Lower lobe of right lung (tissue), 2 donors: ENCODE measurements around the gene FHIT. TPM values are rescaled to one million over a fixed set of nuclear protein-coding genes. Genes with fewer than 3 reads are reported as not detected.
A peak's percentile ranks its signal among the peaks of the same experiment; 100 is the strongest.

ENCODE experiments used
- ATAC-seq, 2 donors: fragments of 200-7000 bp; cut with Tn5 transposase; one replicate each; pipeline ENCODE4 v1.9.1; 2020 to 2022; ENCODE audit warnings: mild to moderate bottlenecking in 2 of 2, moderate library complexity in 2 of 2
- DNase-seq: peaks from one replicate; pipeline ENCODE4 v3.0.0-alpha.2; 2020
- H3K27ac ChIP-seq: fragments of 200-600 bp; one replicate; pipeline ENCODE4 v1.8.0; 2022
- H3K27me3 ChIP-seq: fragments of 200-600 bp; one replicate; pipeline ENCODE4 v1.8.0; 2022; ENCODE audit warnings: low read depth
- H3K36me3 ChIP-seq: fragments of 200-600 bp; one replicate; pipeline ENCODE4 v1.8.0; 2022; ENCODE audit warnings: mild to moderate bottlenecking
- H3K4me1 ChIP-seq: fragments of 200-600 bp; one replicate; pipeline ENCODE4 v1.8.0; 2022
- H3K4me3 ChIP-seq: fragments of 200-600 bp; one replicate; pipeline ENCODE4 v1.8.0; 2022; ENCODE audit warnings: mild to moderate bottlenecking
- H3K9me3 ChIP-seq: fragments of 200-600 bp; one replicate; pipeline ENCODE4 v1.8.0; 2022
- intact Hi-C: fragments of 100-400 bp; cut with DNase I; formaldehyde crosslinking; loops from one replicate; pipeline ENCODE4 v1.11.0; 2022
- total RNA-seq: library from RNA; stranded (reverse); fragmentation: NEBNext Ultra II Directional; extraction: Animal tissue kit (Norgen Biotek cat#: 25700); gene quantifications from one replicate; pipeline ENCODE4 v1.2.1, GENCODE V29; 2021
- TF ChIP-seq, protein P1 (sequence below): fragments of 200-600 bp; IDR thresholded peaks from one replicate; pipeline ENCODE4 v1.8.0; 2022; ENCODE audit warnings: antibody characterized with exemption, mild to moderate bottlenecking
- donor health status: DM: no; HTN: yes; CAD: no; lungs with severe emphysema.

Gene FHIT
- total RNA-seq, 1 donor from 2014 or later: 10.3 TPM

DNA sequence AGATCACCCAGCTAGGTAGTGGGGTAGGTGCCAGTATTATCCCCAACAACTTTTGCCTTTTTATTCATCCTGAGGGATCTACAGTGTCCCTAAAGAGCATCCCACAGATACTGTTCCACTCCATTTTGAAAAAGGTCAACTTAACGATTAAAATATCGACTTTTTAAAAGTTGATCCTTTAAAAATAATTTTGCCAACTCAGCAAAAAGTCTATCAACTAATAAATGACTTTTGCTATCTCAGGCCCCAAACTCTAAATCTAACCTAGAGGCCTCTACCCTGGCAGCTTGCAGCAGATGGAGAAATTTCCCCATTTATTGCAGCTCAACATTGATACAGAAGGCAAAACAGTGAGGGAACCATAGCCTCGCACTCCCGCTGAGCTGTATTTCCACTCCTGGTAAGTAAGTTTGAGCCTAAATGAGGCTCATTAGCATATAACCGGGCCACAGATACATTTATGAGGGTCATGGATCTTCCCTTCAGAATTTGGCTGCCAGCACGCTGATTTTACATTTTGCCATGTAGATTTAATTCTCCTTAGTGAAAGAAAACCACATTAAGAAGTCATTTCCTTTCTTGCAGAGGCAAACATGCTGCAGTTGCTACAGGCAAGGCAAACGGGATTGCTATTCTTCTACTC is 1497.3 kb downstream of the FHIT start:
- H3K36me3 ChIP-seq: no peaks in the 10 kb centered on the region
- DNase-seq: no peak
- no peaks in the 10 kb centered on the region for H3K27me3 ChIP-seq
- H3K27ac ChIP-seq: no peak overlapping the region
- TF ChIP-seq, protein P1, sequence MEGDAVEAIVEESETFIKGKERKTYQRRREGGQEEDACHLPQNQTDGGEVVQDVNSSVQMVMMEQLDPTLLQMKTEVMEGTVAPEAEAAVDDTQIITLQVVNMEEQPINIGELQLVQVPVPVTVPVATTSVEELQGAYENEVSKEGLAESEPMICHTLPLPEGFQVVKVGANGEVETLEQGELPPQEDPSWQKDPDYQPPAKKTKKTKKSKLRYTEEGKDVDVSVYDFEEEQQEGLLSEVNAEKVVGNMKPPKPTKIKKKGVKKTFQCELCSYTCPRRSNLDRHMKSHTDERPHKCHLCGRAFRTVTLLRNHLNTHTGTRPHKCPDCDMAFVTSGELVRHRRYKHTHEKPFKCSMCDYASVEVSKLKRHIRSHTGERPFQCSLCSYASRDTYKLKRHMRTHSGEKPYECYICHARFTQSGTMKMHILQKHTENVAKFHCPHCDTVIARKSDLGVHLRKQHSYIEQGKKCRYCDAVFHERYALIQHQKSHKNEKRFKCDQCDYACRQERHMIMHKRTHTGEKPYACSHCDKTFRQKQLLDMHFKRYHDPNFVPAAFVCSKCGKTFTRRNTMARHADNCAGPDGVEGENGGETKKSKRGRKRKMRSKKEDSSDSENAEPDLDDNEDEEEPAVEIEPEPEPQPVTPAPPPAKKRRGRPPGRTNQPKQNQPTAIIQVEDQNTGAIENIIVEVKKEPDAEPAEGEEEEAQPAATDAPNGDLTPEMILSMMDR: no peak
- intact Hi-C loops: no loop called here
- no peaks in the 10 kb centered on the region for H3K9me3 ChIP-seq
- no peak for ATAC-seq
- H3K4me1 ChIP-seq: peaks cover 5% of the 10 kb centered on the region
- no peak overlapping the region for H3K4me3 ChIP-seq

DNA sequence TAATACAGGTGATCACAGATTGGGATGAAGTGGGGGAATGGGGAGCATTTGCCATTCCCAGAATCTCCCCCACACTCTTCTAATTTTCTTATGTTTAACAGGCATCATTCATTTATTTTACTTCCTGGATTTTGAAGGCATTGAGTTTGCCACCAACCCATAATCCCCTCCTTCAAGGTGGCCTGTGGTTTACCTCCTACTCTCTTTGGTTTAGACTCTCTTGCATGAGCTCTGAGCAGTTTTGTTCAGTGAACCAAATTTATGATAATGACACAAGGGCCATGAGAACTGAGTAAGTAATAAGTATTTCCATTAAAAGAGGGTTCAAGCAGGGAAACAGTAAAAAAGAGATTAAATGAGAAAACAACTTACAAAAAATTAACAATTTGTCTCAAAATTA is 1498.3 kb downstream of the FHIT start:
- intact Hi-C loops: no loop called here
- TF ChIP-seq, protein P1: no peak
- Histone ChIP-seq H3K4me1 (peaks cover 5% of the 10 kb centered on the region), H3K9me3 (no peaks in the 10 kb centered on the region), H3K27me3 (no peaks in the 10 kb centered on the region), H3K4me3 (no peak overlapping the region), H3K36me3 (no peaks in the 10 kb centered on the region), H3K27ac (no peak overlapping the region)
- ATAC-seq (no peak), DNase-seq (no peak)

DNA sequence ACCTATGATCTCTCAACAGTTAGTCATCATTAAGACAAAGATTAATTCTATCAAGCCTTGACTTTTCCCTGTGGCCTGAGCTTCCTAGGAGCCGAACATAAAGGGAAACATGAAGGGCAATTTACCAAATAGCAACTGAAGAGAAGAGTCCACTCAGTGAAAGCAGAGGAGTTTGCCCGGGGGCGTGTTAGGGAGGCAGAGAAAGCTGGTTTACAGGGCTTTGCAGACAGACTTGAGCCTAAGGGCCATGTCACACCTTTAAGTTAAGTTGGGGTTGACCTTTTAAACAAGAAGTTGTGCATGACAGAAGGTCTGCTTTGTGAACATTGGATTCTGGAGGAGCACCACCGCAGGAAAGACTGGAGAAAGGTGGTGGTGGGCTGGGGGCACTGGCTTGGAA is 1499.6 kb downstream of the FHIT start:
- Histone ChIP-seq H3K27ac (no peak overlapping the region), H3K36me3 (no peaks in the 10 kb centered on the region), H3K4me1 (peaks cover 5% of the 10 kb centered on the region), H3K27me3 (no peaks in the 10 kb centered on the region), H3K9me3 (no peaks in the 10 kb centered on the region), H3K4me3 (no peak overlapping the region)
- no peak for ATAC-seq
- TF ChIP-seq, protein P1: no peak
- intact Hi-C loops: no loop called here
- no peak for DNase-seq

DNA sequence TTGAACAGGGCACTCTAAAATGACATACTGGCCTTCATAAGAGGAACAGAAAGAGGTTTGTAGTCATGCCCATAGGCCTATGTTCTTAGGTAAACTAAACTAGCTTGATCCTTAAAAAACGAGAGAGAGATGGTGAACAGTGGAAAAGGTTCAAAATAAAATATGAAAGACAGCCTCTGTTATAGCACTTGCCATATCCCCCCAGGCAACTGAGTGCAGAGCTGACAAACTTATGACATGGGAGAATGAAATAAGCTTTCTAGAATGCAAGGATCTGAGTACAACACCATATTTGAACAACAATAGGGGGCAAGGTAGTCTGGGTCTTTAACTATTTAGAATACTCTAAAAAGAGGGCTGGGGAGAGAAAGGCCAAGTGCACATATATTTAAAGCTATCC is 1500.9 kb downstream of the FHIT start:
- H3K36me3 ChIP-seq: no peaks in the 10 kb centered on the region
- H3K27me3 ChIP-seq: no peaks in the 10 kb centered on the region
- DNase-seq (no peak), ATAC-seq (no peak)
- no peaks in the 10 kb centered on the region for H3K9me3 ChIP-seq
- no peak overlapping the region for H3K27ac ChIP-seq
- intact Hi-C loops: no loop called here
- no peak overlapping the region for H3K4me3 ChIP-seq
- TF ChIP-seq, protein P1: no peak
- peaks cover 5% of the 10 kb centered on the region for H3K4me1 ChIP-seq

DNA sequence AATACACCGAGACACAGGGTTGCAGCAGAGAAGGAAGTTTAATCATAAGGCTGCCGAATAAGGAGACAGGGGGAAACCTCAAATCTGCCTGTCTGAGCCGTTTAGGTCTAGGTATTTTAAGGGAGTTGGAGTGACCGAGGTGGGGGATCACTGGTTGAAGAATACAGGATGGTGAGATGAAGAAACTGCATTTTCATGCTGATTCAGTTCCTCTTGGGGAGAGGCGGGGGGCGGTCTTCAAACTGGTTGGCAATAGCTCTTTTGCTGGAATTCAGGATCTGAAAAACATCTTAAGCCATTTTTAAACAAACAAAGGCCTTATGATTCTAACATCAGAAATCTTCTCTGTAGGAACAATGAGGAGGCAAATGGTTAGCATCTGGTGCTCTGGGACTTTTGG is 1502.0 kb downstream of the FHIT start:
- peak; percentile 47 for DNase-seq

More for the DNA sequence above, 1502.0 kb downstream of the FHIT start:
- Histone ChIP-seq H3K36me3 (no peaks in the 10 kb centered on the region), H3K4me3 (no peak overlapping the region), H3K4me1 (peaks cover 5% of the 10 kb centered on the region), H3K9me3 (no peaks in the 10 kb centered on the region), H3K27me3 (no peaks in the 10 kb centered on the region), H3K27ac (no peak overlapping the region)
- intact Hi-C loops: no loop called here
- TF ChIP-seq, protein P1: no peak
- no peak for ATAC-seq
